Activated T-cell treated with anti-CD3 and anti-CD28 coated beads, Interleukin-2, amount 50 U/mL, for 1 hour (primary cell): ENCODE data around the gene DZANK1.
"Not testable (repeated sequence)": the region's sequence is repeated elsewhere in the genome, so short reads cannot be mapped to it uniquely, and the experiment has no call there.

Experiments
- DNase-seq: peaks from one replicate; pipeline ENCODE4 v3.0.0-alpha.2; 2020

Gene DZANK1

DNA sequence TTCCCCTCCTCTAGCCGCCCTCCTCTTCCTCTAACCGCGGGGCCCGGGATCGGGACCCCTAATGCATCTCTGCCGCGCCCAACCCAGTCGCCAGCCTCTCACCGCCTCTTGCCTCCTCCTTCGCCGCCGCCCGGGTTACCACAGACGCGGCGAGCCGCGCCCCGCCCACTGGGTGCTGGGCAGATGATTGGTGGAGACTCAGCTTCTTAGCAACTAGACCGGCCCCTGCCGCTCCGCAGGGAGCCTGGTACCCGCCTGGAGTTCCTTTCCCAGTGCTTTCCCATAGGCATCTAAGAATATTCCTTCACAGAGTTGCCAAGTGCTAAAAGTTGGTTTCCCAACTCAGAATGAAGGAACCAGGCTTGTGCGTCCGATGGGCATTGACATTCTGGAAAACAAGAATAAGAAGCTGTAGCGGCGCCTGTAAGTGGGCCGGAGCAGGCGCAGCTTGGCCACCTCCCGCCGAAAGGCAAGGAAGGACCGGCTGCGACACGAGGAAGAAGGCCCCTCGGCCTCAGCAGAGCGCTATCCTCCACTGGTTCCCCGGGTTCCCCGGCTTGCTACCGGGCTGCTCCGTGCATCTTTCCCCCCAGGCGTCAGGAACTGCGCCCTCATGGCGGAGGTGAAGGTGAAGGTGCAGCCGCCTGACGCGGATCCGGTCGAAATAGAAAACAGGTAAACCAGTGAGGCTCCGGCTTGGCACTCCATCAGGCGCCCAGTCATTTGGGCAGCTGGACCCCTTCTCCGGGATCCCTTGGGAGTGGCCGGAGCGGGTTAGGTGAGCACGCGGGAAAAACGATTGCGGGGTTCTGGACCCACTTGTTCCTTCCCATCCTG, at the start of gene DZANK1, which contains the start of gene POLR3F:
TSS of gene DZANK1 (minus strand) at position 137 of the 837 bp plus-strand sequence. CDS start 1,672 bp downstream, outside the sequence.
TSS of gene POLR3F (plus strand) at position 497 of the 837 bp plus-strand sequence. CDS start at position 614, 117 bp downstream.
- peak; percentile 92 for DNase-seq

DNA sequence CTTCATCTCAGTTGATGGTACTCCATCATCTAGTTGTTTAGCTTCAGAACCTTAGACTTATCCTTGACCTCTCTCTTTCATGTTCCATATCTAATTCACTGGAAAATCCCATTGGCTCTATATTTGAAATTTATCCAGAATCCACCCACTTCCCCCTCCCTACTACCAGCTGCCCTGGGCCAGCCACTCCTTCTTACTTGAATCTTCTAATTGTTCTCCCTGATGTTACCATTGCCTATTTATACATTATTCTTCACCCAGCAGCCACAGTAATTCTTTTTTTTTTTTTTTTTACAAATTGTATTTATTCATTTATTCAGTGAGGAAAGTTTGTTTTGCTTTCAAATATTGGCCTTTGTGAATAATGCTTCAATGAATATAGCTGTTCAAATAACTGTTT, 49.1 kb upstream of the DZANK1 start:
- DNase-seq: no peak

DNA sequence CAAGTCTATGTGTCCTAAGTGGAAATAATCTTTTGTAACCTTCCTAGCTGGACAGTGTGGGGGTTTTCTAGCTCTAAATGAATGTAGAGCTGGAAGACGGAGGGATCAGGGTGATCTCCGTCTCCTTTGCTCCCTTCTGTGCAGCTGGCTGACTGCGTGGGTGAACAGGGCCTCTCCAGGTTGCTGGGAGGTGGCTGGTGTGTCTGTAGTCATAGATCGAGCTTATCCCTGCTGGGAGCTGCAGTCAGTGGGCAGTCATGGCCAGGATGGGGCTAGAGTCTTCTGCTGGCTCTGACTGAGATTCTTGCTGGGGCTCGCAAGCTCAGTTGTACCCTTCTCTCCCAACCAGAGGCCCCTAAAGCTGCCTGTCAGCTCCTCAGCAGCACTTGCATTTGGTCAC, 47.3 kb upstream of the DZANK1 start:
- no peak for DNase-seq

DNA sequence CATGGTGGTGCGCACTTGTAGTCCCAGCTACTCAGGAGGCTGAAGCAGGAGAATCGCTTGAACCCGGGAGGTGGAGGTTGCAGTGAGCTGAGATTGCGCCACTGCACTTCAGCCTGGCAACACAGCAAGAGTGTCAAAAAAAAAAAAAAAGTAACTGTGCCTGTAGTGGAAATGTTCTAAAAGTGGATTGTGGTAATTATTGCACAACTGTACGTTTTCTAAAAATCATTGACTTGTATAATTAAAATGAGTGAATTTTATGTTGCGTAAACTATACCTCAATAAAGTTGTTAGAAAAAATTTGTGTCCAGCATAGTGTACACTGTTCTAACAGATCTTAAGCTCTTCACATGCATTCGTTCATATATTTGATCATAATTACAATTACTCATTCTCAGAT, 46.4 kb upstream of the DZANK1 start:
- DNase-seq: no peak

DNA sequence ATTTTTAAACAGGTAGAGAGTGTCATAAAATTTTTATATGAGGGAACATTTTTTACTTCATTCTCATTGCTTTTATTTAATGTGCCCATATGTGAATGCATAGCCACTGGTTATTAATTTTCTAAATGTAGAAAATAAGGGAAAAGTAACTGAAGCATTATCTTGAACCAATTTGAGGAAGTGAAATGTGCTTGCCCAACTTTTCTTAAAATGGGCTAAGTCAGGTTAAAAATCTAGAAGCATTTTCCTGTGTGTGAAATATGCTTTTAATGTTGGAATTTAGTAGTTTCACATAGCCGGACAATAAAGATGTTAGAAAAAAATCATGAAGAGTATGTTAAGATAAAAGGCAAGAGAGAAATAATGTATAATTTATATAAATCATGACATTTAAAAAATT, 44.7 kb upstream of the DZANK1 start:
- DNase-seq: no peak

DNA sequence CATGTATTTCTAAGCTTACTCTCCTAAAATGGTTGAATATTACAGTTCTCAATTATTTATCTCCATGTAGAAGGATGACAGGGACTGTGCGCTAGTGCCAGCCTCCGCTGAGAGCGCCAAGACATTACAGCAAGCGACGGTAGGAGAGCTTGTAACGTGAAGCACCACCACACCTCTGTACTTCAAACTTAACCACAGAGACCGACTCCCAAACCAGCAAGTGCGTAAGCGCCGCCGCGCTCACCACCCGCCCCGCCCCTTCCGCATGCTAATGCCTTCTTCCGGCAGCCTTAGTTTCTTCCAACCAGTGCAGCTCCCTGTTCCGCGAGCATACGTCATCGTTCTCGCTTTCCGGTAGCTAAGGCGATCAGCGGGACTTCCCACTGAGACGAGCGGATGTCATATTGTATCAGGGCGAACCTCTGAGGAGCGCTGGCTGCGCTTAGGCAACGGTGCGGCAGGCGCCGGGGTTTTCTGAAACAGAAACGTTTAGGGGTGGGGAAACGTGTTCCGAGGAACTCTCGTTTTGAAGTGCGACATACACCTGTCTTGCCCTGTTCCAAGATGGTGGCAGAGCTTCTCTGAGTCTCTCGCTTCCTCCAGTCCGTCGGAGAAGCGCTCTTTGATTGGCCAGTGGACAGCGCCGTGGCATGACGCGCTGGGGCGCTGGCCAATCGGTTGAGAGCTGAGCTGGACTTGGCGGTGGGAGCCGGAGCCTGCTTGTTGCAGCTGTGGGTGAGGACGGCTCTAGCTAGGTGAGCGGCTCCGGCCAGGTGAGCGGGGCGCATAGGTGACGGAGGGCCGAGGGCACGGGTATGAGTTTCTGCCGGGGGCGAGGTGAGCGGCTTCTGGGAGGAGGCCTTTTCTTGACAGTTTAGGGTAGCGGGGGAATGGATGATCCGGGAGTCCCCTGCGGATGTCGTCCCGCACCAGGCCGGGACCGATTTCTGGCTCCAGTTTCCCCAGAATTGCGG, 40.7 kb upstream of the DZANK1 start, which contains the start of gene SEC23B:
TSS of gene SEC23B (plus strand) at position 723 of the 974 bp plus-strand sequence. CDS start 2,896 bp downstream, outside the sequence.
- DNase-seq: peak; percentile 96

DNA sequence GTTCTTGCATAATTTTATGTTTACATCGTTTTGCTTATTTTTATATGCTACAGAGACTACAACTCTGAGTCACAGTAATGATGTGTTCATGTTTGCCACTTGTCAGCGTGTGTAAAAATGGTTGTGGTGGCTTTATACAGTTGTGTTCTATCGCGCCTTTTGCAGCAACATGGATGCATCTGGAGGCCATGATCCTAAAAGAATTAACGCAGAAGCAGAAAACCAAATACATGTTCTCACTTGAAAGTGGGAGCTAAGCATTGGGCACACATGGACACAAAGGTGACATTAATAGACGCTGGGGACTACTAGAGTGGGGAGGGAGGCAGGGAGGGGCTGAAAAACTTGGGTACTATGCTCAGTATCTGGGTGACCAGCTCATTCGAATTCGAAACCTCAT, 39.9 kb upstream of the DZANK1 start:
- no peak for DNase-seq

DNA sequence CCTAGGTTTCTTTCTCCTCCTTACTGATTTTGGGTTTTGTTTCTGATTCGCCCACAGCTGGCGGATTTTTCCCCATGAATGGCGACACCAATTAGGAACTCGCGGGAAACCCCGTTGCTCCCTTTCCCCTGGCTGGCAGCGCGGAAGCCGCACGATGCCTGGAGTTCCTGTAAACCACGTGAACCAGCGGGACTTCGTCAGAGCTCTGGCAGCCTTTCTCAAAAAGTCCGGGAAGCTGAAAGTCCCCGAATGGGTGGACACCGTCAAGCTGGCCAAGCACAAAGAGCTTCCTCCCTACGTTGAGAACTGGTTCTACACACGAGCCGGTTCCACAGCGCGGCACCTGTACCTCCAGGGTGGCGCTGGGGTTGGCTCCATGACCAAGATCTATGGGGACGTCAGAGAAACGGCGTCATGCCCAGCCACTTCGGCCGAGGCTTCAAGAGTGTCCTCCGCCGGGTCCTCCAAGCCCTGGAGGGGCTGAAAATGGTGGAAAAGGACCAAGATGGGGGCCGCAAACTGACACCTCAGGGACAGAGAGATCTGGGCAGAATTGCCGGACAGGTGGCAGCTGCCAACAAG, 37.7 kb upstream of the DZANK1 start:
- no peak for DNase-seq

DNA sequence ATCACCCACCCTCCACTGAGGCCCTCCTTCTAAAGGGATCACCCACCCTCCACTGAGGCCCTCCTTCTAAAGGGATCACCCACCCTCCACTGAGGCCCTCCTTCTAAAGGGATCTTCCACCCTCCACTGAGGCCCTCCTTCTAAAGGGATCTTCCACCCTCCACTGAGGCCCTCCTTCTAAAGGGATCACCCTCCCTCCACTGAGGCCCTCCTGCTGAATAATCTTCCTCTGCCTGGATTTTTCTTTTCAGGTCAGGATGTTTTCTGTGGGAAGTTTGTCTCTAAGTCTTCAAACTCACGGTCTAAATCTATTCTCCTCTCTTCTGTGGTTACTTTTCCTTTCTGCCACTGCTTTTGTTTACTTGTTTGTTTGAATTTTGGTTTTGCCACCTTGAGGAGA, 34.8 kb upstream of the DZANK1 start:
- DNase-seq: not testable (repeated sequence)

DNA sequence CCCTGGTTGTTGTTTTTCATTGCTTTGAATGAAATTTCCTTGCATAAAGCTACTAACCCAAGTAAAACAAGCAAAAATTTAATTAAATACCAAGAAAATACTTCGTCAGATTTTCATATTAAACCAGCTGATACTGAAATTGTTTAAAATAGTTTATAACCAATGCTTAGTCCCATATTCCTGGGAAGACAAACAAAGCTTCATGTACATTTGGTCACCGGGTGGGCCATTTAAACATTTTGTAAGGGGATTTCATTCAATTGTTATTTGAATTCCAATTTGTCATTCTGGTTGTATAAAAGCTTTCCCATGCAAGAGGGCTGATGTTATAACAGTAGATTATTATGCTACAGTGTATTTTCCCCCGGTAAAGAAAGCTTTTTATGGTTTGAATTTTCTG, 30.8 kb upstream of the DZANK1 start:
- no peak for DNase-seq

DNA sequence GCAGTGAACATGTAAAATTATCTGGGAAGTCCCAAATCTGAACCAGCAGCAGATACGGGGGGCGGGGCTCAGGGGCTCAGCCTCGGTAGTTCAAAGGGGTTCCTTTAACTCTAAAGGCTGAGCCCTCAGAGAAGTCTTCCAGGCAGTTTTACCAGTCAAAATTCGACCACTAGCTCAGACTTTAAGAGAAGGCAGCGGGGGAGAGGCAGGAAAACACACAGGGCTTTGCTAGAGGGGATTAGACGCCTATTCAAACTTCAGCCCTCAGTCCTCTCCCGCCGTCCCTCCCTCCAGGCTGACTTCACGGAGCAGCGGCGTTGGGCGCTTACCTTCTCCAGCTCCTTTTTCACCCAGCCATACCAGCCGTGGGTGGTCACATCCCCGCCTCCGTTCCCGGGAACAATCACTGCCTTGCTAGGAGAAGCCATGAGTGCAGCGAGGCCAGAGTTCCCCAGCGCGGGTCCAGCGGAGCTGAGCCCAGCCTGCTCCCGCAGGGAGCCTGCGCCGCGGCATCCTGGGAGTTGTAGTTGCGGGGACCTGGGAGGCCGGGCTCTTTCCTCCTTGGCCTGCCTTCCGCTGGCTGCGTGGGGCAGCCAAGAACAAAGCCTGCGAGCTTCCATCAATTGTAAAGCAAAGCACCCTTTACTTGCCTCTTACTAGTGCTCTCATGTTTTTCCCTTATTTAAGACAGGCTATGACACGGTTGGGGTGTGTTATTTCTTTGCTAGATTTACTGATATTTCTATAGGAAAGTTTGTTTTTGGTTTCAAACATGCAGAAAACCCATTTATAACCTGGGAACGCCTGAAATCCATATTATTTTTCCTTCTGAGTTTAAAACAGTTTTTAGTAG, 30.1 kb upstream of the DZANK1 start, which contains the start of gene RBBP9:
TSS of gene RBBP9 (minus strand) at position 486 of the 853 bp plus-strand sequence. CDS start at position 428, 58 bp downstream.
- DNase-seq: peak; percentile 78

DNA sequence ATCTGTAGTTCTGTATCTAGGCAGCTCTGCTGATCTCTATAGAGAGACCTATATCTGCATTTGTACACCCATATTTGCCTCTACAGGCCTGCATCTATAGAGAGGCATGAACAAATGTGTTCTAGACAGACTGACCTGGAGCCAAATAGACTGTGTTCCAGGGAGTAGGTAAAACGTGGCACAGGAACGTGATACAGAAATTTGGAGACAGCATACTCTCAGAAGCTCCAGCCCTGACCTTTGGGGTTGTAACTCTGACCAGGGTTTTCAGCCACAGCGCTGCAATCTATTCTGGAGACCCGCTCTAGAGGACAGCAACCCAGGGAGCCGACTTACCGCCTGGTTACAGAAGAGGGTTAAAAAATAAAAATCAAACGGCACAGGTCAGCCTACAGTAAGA, 29.2 kb upstream of the DZANK1 start:
- no peak for DNase-seq

DNA sequence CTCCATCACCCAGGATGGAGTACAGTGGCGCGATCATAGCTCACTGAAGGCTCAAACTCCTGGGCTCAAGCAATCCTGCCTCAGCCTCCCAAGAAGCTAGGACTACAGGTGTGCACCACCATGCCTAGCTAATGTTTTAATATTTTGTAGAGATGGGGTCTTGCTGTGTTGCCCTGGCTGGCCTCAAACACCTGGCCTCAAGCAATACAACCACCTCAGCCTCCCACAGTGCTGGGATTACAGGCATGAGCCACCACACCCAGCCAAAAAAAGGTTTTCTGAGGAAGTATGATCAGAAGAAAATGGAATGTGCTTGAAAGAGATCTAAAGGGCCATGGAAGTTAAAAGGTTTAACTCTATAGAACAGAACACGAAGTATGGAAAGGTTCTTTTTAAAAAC, 21.5 kb upstream of the DZANK1 start:
- DNase-seq: no peak

DNA sequence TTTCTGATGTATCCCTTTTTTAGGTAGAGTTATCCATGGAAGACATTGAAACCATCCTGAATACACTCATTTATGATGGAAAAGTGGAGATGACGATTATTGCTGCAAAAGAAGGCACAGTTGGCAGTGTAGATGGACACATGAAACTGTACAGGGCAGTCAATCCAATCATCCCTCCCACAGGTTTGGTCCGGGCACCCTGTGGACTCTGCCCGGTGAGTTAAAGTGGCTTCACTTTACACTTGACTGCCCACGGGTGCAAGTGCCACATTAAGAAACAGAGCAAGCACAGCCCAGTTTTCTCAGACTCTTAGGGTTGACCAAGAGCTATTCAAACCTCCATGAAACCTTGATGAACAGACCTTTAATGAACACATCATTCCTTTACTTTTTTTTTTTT, 14.8 kb upstream of the DZANK1 start:
- no peak for DNase-seq

DNA sequence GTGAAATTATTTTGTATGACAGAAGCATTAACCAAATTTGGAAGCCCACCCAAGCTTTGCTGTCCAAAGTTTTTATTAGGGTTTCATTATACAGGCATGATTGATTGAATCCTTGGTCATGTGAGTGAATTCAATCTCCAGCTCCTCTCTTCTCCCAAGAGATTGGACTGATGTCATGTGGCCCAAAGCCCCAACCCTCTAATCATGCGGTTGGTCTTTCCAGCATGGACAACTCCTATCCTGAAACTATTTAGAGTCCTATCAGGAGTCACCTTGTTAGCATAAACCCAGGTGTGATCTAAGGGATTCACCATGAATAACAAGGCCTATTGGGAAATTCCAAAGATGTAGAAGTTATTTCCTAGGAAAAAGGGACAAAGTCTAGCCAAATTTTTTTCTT, 11.0 kb upstream of the DZANK1 start:
- no peak for DNase-seq

DNA sequence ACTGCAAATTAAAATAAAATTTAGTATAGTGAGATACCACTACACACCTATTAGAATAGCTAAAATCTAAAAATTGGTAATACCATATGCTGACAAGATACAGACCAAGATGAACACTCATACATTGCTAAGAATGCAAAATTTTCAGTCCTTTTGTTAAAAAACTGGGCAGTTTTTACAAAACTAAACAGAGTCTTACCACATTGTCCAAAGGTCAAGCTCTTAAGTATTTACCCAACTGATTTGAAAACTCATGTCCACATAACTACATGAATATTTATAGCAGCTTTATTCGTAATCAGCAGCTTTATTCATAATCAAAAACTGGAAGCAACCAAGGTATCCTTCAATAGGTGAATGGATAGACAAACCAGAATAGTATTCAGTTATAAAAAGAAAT, 10.4 kb upstream of the DZANK1 start:
- no peak for DNase-seq

DNA sequence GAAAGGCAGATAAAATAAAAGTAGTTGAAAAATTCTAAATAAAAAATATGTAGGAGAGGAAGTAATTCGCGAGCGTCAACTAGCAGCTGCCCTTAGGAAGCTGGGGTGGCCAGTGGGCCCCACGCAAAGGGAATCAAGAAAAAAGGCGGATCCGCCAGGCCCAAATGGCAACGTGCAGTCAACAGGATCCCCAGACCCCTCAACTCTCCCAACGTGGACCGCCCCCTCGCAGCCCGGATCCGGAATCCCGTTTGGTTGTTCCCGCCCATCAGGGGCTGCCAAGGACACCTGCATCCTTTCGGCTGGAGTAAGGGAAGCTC, 296 bp downstream of the DZANK1 start:
- no peak for DNase-seq

DNA sequence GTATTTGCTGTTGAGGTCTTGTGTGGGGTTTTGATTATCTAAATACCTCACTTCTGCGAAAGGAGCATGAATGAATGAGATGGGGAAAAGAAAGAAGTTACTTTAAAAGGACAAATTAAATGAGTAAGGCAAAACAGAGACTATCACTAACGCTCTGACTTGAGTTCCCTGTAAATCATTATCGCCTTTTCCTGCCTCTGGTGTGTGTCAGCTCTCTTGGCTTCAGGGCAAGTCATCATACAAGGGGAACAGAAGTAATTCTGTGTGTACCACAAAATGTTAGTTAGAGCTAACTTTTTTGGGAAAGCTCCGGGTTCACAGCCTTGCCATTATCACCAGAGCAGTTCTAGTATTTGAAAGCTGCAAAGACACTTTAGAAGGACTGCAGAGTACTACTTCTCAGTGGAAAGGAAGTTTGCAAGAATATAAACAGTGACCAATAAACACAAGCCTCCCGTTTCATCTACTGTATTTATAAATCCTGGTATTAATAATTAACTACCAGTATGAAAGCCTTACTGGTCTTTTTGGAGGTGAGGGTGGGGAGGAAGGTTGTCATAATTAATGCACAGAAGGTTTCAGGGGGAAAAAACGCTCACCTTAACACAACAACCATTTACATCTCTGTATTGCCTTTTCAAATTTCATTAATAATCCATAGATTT, 1.2 kb downstream of the DZANK1 start:
- DNase-seq: no peak

DNA sequence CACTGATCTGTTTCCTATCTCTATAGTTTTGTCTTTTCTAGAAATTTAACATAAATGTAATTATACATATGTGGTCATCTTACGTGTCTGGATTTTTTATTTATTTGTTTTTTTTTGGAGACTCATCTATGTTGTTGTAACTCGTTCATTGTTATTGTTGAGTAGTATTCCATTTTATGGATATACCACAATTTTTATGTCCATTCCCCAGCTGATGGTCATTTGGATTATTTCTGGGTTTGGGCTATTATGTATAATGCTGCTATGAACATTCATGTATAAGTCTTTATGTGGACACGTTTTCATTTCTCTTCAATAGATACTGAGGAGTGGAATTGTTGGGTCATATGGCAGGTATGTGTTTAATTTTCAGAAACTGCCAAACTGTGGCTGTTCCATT, 10.2 kb downstream of the DZANK1 start:
- no peak for DNase-seq

DNA sequence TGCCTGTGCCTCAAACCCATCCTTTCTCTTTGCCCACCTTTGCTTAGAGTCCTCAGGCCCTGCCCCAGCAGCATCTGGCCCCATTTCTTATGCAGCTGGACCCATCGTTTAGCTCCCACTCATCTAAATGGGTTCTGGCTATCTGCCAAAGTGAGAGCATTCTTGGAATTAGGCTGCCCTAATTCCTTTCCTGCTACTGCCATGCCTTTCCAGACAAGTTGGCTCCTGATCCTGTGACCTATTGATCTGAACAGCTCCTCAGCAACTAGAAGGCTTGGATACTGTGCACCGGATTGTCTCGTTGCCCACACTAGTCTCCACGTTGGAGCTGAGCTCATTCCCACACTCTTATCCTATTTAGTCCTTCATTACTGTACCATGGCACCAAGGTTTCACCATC, 22.9 kb downstream of the DZANK1 start:
- no peak for DNase-seq

DNA sequence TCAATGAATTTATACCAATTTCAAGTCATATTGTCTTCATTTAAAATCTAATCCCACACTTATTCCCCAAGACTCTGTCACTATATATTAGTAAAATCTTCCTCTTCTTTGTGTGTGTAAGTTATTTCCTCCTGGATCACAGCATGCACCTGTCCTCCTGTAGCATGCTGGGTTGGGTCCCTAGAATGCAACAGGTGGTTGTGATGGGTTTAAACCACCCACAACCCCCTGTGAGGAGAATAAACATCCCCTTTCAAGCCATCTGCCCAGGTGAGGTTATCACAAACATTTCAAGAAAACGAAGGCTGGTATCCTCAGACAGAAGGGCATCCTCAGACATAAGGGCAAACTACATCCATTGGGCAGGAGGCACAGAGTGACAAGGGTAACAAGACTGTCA, 26.4 kb downstream of the DZANK1 start:
- no peak for DNase-seq

DNA sequence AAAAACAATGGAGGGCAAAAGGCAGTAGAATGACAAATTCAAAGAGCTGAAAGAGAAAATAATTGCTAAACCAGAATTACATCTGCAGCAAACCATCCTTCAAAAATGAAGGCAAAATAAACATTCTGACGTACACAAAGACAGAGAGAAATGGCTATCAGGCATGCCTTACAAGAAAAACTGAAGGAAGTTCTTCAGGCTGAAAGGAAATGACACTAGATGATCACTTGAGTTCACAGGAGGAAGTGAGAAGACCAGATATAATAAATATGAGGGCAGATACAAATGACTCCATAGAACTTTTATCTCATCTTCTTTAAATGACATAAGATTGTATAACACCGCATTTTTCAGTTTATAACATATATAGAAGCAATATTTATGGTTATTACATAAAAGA, 30.0 kb downstream of the DZANK1 start:
- no peak for DNase-seq
